GM12864 (cell line): ENCODE measurements around the gene DOCK3.

Experiments
- DNase-seq: peaks from one replicate; pipeline ENCODE4 v3.0.0-alpha.2; 2011; ENCODE audit warnings: low read depth
- H3K4me3 ChIP-seq: 2 replicates; pipeline ENCODE4 v1.5.1; 2011; ENCODE audit warnings: mild to moderate bottlenecking, low read depth, low read length, control low read depth
- TF ChIP-seq, protein P1 (sequence below): IDR thresholded peaks from 2 replicates; pipeline ENCODE4 v1.5.1; 2011; ENCODE audit warnings: low read depth, mild to moderate bottlenecking, moderate library complexity, low read length, control low read depth, inconsistent platforms; ENCODE audit errors: missing control alignments

Gene DOCK3

DNA sequence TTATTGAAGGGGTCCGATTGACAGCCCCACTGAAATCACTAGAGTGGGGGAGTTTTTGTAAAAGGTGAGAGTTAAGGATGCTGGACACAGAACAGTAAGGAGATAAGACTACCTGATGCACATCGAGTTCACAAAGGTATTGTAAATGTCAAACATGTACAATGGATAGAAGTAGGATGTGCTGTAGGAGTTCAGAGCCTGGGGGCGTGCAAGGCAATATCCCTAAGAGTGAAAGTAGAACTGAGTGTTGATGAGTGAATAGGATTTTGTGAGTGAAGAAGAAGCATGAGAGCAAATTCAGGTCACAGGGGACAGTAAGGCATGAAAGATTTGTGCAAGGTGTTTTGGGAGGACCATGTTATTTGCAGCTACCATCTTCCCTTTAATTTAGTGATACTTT is 21.5 kb downstream of the DOCK3 start:
- H3K4me3 ChIP-seq, result no peak overlapping the region
- DNase-seq, result no peak
- TF ChIP-seq, protein P1, sequence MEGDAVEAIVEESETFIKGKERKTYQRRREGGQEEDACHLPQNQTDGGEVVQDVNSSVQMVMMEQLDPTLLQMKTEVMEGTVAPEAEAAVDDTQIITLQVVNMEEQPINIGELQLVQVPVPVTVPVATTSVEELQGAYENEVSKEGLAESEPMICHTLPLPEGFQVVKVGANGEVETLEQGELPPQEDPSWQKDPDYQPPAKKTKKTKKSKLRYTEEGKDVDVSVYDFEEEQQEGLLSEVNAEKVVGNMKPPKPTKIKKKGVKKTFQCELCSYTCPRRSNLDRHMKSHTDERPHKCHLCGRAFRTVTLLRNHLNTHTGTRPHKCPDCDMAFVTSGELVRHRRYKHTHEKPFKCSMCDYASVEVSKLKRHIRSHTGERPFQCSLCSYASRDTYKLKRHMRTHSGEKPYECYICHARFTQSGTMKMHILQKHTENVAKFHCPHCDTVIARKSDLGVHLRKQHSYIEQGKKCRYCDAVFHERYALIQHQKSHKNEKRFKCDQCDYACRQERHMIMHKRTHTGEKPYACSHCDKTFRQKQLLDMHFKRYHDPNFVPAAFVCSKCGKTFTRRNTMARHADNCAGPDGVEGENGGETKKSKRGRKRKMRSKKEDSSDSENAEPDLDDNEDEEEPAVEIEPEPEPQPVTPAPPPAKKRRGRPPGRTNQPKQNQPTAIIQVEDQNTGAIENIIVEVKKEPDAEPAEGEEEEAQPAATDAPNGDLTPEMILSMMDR, result no peak

DNA sequence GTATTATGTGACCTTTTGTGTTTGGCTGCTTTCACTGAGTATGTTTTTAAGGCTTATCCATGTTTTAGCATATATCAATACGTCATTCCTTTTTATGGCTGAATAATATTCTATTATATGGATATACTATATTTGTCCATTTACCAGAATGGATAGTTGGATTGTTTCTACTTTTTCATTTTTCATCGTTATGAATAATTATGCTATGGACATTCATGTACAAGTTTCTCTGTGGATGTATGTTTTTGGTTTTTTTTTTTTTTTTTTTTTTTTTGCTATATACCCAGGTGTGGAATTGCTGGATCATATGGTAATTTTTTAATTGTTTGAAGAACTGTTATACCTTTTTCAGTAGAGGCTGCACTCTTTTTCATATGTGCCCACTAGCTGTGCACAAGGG is 23.5 kb downstream of the DOCK3 start:
- H3K4me3 ChIP-seq, result no peak overlapping the region
- TF ChIP-seq, protein P1, result no peak
- DNase-seq, result no peak

DNA sequence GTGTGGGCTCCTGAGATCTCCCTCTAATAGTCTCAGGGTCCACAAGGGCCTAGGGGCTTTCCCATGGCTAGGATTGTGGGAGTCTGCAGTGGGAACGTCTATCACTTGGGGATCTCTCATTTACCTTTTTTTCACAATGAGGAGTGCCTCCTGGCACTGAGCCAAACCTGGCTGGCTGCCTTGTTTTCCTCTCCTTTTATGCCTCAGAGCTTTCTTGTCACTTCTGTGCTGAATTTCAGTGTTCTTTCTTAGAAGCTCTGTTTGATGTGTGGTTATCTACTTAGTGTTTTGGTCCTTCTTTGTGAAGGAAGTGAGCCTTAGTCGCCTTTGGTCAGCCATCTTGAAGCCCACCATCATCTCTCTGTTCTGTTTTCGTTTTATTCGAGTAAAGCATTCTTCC is 33.9 kb downstream of the DOCK3 start:
- TF ChIP-seq, protein P1, result no peak
- no peak for DNase-seq
- H3K4me3 ChIP-seq, result no peak overlapping the region

DNA sequence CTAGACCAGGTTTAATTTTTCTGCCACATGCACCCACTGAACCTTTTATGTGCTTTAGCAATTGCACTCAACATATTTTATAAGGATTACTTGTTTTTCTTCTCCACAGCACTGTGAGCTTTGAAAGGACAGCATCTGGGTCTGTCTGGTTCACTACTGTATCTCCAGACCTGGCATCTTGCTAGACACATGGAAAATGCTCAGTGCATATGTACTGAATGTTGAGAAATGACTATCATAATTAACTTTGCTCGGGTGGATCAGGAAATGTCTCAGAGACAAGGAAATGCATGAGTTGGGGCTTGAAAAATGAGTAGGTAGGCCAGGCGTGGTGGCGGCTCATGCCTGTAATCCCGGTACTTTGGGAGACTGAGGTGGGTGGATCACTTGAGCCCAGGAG is 40.2 kb downstream of the DOCK3 start:
- no peak overlapping the region for H3K4me3 ChIP-seq
- no peak for DNase-seq
- TF ChIP-seq, protein P1, result no peak

DNA sequence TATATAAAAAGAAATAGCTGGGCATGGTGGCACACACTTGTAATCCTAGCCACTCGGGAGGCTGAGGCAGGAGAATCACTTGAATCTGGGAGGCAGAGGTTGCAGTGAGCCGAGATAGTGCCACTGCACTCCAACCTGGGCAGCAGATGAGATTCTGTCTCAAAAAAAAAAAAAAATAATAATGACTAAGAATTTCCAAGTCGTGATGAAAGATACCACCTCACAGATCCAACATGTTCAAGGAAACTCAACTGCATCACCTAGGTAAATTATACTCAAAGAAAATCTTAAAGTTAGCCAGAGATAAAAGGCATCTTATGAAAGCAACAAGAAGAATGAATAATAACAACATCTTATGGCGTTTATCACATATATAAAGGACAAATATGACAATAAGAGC is 50.1 kb downstream of the DOCK3 start:
- H3K4me3 ChIP-seq, result no peak overlapping the region
- DNase-seq, result no peak
- TF ChIP-seq, protein P1, result no peak

DNA sequence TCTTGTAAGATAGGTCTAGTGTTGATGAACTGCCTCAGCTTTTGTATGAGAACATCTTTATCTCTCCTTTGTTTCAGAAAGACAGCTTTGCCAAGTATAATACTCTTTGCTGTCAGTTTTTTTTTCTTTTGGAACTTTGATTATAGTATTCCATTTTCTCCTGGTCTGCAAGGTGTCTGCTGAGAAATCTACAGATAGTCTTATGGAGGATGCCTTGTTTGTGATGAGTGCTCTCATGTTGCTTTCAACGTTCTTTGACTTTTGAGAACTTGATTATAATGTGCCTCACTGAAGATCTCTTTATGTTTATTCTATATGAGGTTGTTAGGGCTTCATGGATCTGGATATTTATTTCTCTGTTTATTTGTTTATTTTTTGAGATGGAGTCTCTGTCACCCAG is 60.3 kb downstream of the DOCK3 start:
- DNase-seq, result no peak
- no peak overlapping the region for H3K4me3 ChIP-seq
- TF ChIP-seq, protein P1, result no peak

DNA sequence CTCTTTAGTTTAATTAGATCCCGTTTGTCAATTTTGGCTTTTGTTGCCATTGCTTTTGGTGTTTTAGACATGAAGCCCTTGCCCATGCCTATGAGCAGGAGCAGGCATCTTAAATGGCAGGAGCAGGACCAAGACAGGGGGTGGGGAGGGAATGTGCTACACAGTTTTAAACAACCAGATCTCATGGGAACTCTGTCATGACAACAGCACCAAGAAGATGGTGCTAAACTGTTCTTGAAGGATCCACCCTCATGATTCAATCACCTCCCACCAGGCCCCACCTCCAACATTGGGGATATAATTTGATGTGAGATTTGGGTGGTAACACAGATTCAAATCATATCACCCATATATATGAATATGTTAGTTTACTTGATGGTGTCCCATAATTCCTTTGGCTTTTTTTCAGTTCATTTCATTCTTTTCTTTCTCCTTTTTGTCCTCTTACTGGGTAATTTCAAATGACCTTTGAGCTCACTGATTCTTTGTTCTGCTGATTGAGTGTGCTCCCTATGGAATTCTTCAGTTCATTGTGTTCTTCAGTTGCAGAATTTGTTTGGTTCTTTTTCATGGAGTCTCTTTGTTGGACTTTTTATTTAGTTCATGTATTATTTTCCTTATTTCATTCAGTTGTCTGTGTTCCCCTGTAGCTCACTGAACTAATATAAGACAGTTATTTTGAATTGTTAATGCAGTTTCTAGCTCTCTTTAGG is 62.6 kb downstream of the DOCK3 start:
- TF ChIP-seq, protein P1, result no peak
- no peak overlapping the region for H3K4me3 ChIP-seq
- DNase-seq, result no peak
